ENCODE measurements around the gene BACH2. TPM values are rescaled to one million over a fixed set of nuclear protein-coding genes. Genes with fewer than 3 reads are reported as not detected.

The BACH2 gene
- total and polyA plus RNA-seq, 7 donors, result 0.12 to 16.9 (median 5.9) TPM

DNA sequence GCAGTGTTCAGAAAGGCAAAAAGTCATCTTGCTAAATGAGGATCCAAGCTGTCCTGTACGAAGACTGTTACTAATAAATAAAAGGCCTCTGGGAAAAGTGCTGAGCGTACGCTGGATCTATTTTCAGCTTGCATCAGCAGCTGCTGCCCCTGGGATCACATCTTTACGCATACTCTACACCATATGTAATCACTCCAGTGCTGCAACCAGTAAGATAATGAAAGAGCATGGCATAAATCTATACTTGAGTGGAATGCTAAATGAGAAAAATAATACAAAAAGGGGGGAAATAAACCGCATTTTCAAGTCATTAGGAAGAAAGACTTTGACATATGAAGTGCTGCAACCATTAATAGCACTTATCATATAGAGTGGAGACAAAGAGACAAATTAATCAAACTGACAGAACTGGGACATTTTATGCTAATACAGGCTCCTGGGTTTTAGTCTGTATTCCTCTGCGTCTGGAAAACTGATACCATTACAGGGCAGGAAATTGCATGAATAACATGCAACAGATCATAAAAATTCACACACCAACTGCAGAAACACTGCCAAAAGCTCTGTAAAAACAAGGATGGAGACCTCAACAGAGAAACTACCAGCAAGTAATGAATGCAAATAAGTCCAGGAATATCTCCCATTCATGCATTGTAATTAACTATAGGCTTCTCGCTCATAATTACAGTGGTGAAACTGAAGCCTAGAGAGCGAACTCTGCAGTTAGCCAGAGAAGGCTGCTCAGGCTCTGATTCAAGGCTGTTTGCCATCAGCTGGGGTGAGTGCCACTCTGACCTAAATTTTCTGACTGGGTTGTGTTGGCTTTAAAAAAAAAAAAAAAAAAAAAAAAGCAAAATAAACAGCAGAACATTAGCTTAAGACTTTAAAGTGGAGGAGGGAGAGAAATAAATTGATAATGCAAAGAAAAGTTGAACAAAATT, 318.6 kb downstream of the BACH2 start:
- peaks cover 38% of the 10 kb centered on the region for H3K4me1 ChIP-seq
- no peaks in the 10 kb centered on the region for H3K36me3 ChIP-seq (ENCODE audit: insufficient read depth in 1 of 2, low read depth in 1 of 2)
- ATAC-seq, result peak; percentile 87 to 94 (median 92)
- DNase-seq, result peak; percentile 17 to 63
- TF ChIP-seq, protein P1, sequence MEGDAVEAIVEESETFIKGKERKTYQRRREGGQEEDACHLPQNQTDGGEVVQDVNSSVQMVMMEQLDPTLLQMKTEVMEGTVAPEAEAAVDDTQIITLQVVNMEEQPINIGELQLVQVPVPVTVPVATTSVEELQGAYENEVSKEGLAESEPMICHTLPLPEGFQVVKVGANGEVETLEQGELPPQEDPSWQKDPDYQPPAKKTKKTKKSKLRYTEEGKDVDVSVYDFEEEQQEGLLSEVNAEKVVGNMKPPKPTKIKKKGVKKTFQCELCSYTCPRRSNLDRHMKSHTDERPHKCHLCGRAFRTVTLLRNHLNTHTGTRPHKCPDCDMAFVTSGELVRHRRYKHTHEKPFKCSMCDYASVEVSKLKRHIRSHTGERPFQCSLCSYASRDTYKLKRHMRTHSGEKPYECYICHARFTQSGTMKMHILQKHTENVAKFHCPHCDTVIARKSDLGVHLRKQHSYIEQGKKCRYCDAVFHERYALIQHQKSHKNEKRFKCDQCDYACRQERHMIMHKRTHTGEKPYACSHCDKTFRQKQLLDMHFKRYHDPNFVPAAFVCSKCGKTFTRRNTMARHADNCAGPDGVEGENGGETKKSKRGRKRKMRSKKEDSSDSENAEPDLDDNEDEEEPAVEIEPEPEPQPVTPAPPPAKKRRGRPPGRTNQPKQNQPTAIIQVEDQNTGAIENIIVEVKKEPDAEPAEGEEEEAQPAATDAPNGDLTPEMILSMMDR (IDR thresholded peaks at IDR 0.05), result no peak
- peak overlapping the region; percentile 24 for H3K4me3 ChIP-seq
- intact Hi-C loops (cut with DNase I), result loop anchor here (10.0 kb wide), 3 partner anchors 117 to 497 kb away; no protein-coding TSS in a partner anchor
- 10 to 17% (median 12%) methylated on average over 8 of the region's 8 CpGs for WGBS, 3 donors
- H3K9me3 ChIP-seq, result no peaks in the 10 kb centered on the region
- peak overlapping the region; percentile 88 for H3K27ac ChIP-seq
- H3K27me3 ChIP-seq (ENCODE audit: insufficient read depth in 3 of 3, low read length in 2 of 3), result no peaks in the 10 kb centered on the region

DNA sequence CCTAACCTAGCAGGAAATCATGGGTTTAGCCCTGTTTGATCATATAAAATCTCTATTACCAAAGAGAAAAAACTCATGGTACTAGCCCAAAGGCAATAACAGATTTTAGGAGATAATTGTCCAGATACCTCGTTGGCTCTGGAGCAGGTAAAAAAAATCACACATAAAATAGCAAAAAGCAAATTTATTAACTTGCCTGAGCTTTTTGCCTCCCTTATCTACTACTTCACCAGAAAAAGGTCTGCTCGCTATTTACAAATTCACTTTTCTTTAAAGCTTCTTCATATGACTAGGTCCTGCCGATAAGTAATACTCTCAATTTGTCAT, 320.0 kb downstream of the BACH2 start:
- Histone ChIP-seq H3K4me3 (no peak overlapping the region), H3K27ac (peak overlapping the region; percentile 88), H3K36me3 (ENCODE audit: insufficient read depth in 1 of 2, low read depth in 1 of 2) (no peaks in the 10 kb centered on the region), H3K27me3 (ENCODE audit: insufficient read depth in 3 of 3, low read length in 2 of 3) (no peaks in the 10 kb centered on the region), H3K4me1 (peaks cover 46% of the 10 kb centered on the region), H3K9me3 (no peaks in the 10 kb centered on the region)
- DNase-seq (no peak), ATAC-seq (no peak)
- intact Hi-C loops (cut with DNase I), result loop anchor here (10.0 kb wide), 3 partner anchors 118 to 498 kb away; no protein-coding TSS in a partner anchor
- TF ChIP-seq, protein P1 (IDR thresholded peaks at IDR 0.05), result no peak
- 98% methylated on average over 3 of the region's 3 CpGs for WGBS, 3 donors

DNA sequence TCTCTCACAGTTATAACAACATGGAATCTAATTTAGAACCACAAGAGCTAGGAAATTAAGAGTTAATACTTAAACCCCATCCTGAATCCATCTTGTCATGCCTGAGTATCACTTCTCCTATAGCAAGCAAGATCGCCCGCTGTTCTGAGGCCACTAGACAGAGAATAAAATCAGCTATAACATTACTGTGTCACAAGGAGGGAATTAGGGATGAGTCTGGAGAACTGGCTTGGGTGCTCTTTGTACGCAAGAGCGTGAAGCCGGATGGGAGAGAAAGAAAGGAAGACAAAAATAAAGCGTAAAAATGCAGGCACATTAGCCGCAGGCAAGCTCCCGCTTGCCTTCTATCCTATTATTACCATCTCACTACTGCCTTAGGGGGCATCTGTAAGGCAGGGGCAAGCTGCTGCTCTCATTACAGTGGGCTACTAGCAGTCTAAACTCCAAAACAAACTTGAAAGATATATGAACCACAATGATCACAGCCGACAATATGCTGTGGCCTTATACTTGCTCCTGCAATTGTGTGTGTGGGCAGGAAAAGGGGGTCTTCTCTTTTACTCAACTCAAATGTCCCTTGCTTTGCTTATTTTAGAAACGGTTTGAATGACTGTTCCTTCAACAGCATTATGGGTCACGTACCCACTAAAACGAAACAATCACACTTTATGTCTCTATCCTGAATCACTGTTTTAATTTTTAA, 320.5 kb downstream of the BACH2 start:
- H3K27ac ChIP-seq, result peak overlapping the region; percentile 88
- 91 to 97% (median 92%) methylated on average over 12 of the region's 12 CpGs for WGBS, 3 donors
- no peak for DNase-seq
- no peak for ATAC-seq
- intact Hi-C loops (cut with DNase I), result loop anchor here (10.0 kb wide), 3 partner anchors 119 to 499 kb away; no protein-coding TSS in a partner anchor
- H3K27me3 ChIP-seq (ENCODE audit: insufficient read depth in 3 of 3, low read length in 2 of 3), result no peaks in the 10 kb centered on the region
- peaks cover 46% of the 10 kb centered on the region for H3K4me1 ChIP-seq
- TF ChIP-seq, protein P1 (IDR thresholded peaks at IDR 0.05), result no peak
- no peak overlapping the region for H3K4me3 ChIP-seq
- no peaks in the 10 kb centered on the region for H3K9me3 ChIP-seq
- no peaks in the 10 kb centered on the region for H3K36me3 ChIP-seq (ENCODE audit: insufficient read depth in 1 of 2, low read depth in 1 of 2)

DNA sequence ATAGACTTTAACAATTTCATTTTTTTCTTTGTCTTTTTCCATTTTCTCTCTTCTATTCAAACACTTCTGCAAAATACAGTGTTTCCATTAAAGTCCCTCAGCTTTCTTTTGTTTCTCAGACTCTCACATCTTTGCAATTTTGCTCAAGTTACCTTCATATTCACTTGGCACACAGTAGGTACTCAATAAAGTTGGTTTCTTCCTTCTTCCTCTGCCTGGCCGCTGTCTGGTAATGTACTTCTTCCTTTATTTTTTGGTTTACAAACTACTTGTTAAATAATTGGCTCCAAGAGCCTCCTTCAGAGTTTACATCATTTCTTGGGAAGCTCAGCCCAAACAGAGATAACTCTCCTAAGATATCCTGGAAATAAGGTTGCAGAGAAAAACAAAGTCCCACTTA, 321.3 kb downstream of the BACH2 start:
- DNase-seq (no peak), ATAC-seq (no peak)
- H3K4me3 ChIP-seq, result no peak overlapping the region
- WGBS, 3 donors, result 81 to 92% (median 90%) methylated on average over 1 of the region's 1 CpG
- H3K4me1 ChIP-seq, result peaks cover 53% of the 10 kb centered on the region
- H3K27ac ChIP-seq, result peak overlapping the region; percentile 88
- TF ChIP-seq, protein P1 (IDR thresholded peaks at IDR 0.05), result no peak
- intact Hi-C loops (cut with DNase I), result loop anchor here (10.0 kb wide), 3 partner anchors 119 to 499 kb away; no protein-coding TSS in a partner anchor
- H3K36me3 ChIP-seq (ENCODE audit: insufficient read depth in 1 of 2, low read depth in 1 of 2), result no peaks in the 10 kb centered on the region
- H3K9me3 ChIP-seq, result no peaks in the 10 kb centered on the region
- no peaks in the 10 kb centered on the region for H3K27me3 ChIP-seq (ENCODE audit: insufficient read depth in 3 of 3, low read length in 2 of 3)
